Neural progenitor cell (in vitro differentiated cells): ENCODE results near the gene ANKS3. TPM values are rescaled to one million over a fixed set of nuclear protein-coding genes. Genes with fewer than 3 reads are reported as not detected.

Source experiments
- DNase-seq: peaks from one replicate; pipeline ENCODE4 v3.0.0-alpha.2; 2016; ENCODE audit warnings: low spot score
- H2AFZ ChIP-seq: fragments of 200-600 bp; sonication (generic); replicated peaks from 2 replicates; pipeline ENCODE4 v1.6.1; 2016; ENCODE audit warnings: antibody characterized with exemption
- H3F3A ChIP-seq: fragments of 200-600 bp; sonication (generic); 2 replicates; pipeline ENCODE4 v1.6.1; 2016; ENCODE audit warnings: antibody characterized with exemption, low read depth
- H3K27ac ChIP-seq: fragments of 200-600 bp; sonication (generic); 2 replicates; pipeline ENCODE4 v1.5.1; 2016; ENCODE audit warnings: mild to moderate bottlenecking
- H3K27me3 ChIP-seq: fragments of 200-600 bp; sonication (generic); 2 replicates; pipeline ENCODE4 v1.6.1; 2016; ENCODE audit warnings: mild to moderate bottlenecking, moderate library complexity
- H3K36me3 ChIP-seq: fragments of 200-600 bp; sonication (generic); 2 replicates; pipeline ENCODE4 v1.5.1; 2016
- H3K4me1 ChIP-seq: fragments of 200-600 bp; sonication (generic); 2 replicates; pipeline ENCODE4 v1.6.1; 2016; ENCODE audit warnings: mixed run types
- H3K4me2 ChIP-seq: fragments of 200-600 bp; sonication (generic); 2 replicates; pipeline ENCODE4 v1.6.1; 2016
- H3K4me3 ChIP-seq: fragments of 200-600 bp; sonication (generic); 2 replicates; pipeline ENCODE4 v1.5.1; 2016
- H3K79me2 ChIP-seq: fragments of 200-600 bp; sonication (generic); 2 replicates; pipeline ENCODE4 v1.6.1; 2016; ENCODE audit warnings: low read depth
- H3K9ac ChIP-seq: fragments of 200-600 bp; sonication (generic); 2 replicates; pipeline ENCODE4 v1.6.1; 2016
- H3K9me3 ChIP-seq: fragments of 200-600 bp; sonication (generic); 2 replicates; pipeline ENCODE4 v1.5.1; 2016; ENCODE audit warnings: low read depth
- H4K20me1 ChIP-seq: fragments of 200-600 bp; sonication (generic); 2 replicates; pipeline ENCODE4 v1.6.1; 2016; ENCODE audit warnings: low read depth
- H3K27ac Mint-ChIP-seq: 3 replicates; pipeline ENCODE4 v1.8.0; 2021; ENCODE audit warnings: mixed read lengths
- H3K27me3 Mint-ChIP-seq: 2 replicates; pipeline ENCODE4 v1.8.0; 2022; ENCODE audit warnings: low read depth, mild to moderate bottlenecking, inconsistent platforms, moderate library complexity, mixed read lengths; ENCODE audit not compliant: insufficient read depth
- H3K36me3 Mint-ChIP-seq: 3 replicates; pipeline ENCODE4 v1.8.0; 2021; ENCODE audit warnings: mixed read lengths
- H3K4me1 Mint-ChIP-seq: 3 replicates; pipeline ENCODE4 v1.8.0; 2021; ENCODE audit warnings: mixed read lengths
- H3K4me3 Mint-ChIP-seq: 3 replicates; pipeline ENCODE4 v1.8.0; 2021; ENCODE audit warnings: mild to moderate bottlenecking, moderate library complexity, mixed read lengths
- H3K9me3 Mint-ChIP-seq: 3 replicates; pipeline ENCODE4 v1.8.0; 2020; ENCODE audit warnings: mixed read lengths
- CTCF ChIP-seq: fragments of 200-600 bp; sonication (generic); IDR thresholded peaks from 2 replicates; pipeline ENCODE4 v1.5.1; 2017; ENCODE audit warnings: antibody characterized with exemption, mild to moderate bottlenecking
- EZH2 ChIP-seq: fragments of 200-600 bp; sonication (generic); IDR thresholded peaks from 2 replicates; pipeline ENCODE4 v1.6.1; 2017; ENCODE audit warnings: antibody characterized with exemption, mild to moderate bottlenecking, moderate library complexity
- EZH2phosphoT487 ChIP-seq: fragments of 200-600 bp; sonication (generic); IDR thresholded peaks from 2 replicates; pipeline ENCODE4 v1.6.1; 2017; ENCODE audit warnings: antibody characterized with exemption
- total RNA-seq: library from RNA; depleted of rRNA; stranded (reverse); fragments of >200 nt; gene quantifications from 2 replicates; pipeline ENCODE4 v1.2.3, GENCODE V29; 2015; ENCODE audit warnings: low replicate concordance

ANKS3 gene
- total RNA-seq, 1 donor from 2014 or later, result 20.6 TPM

GRCh38 chr16:4777339-4778049, 43.4 kb upstream of the ANKS3 start:
- Mint-ChIP-seq H3K4me3 (no peak overlapping the region), H3K36me3 (no peaks in the 10 kb centered on the region), H3K27ac (no peak overlapping the region), H3K9me3 (no peaks in the 10 kb centered on the region), H3K4me1 (peaks cover 7% of the 10 kb centered on the region), H3K27me3 (peaks cover 5% of the 10 kb centered on the region)
- Histone ChIP-seq H3K27ac (no peak overlapping the region), H3K36me3 (no peaks in the 10 kb centered on the region), H3K4me3 (no peak overlapping the region), H4K20me1 (no peaks in the 10 kb centered on the region), H3K79me2 (no peaks in the 10 kb centered on the region), H3K9me3 (no peaks in the 10 kb centered on the region), H3F3A (peaks cover 3% of the 10 kb centered on the region), H3K9ac (no peak overlapping the region), H2AFZ (no peak overlapping the region), H3K27me3 (no peaks in the 10 kb centered on the region), H3K4me2 (no peak overlapping the region), H3K4me1 (no peaks in the 10 kb centered on the region)
- TF ChIP-seq EZH2 (no peak), EZH2phosphoT487 (no peak), CTCF (no peak)
- no peak for DNase-seq

GRCh38 chr16:4776141-4776705, 42.2 kb upstream of the ANKS3 start:
- no peak for DNase-seq
- H3K4me1 ChIP-seq, result no peaks in the 10 kb centered on the region
- H3K27ac ChIP-seq, result no peak overlapping the region

GRCh38 chr16:4775005-4775404, 40.9 kb upstream of the ANKS3 start:
- Histone ChIP-seq H3K4me3 (no peak overlapping the region), H3F3A (peaks cover 4% of the 10 kb centered on the region), H2AFZ (no peak overlapping the region), H3K9me3 (no peaks in the 10 kb centered on the region), H3K27ac (no peak overlapping the region), H3K27me3 (no peaks in the 10 kb centered on the region), H3K4me2 (no peak overlapping the region), H3K79me2 (no peaks in the 10 kb centered on the region), H4K20me1 (no peaks in the 10 kb centered on the region), H3K36me3 (no peaks in the 10 kb centered on the region), H3K9ac (no peak overlapping the region), H3K4me1 (no peaks in the 10 kb centered on the region)
- peaks cover 7% of the 10 kb centered on the region for H3K4me1 Mint-ChIP-seq
- no peak for TF ChIP-seq EZH2phosphoT487
- H3K27ac Mint-ChIP-seq, result no peak overlapping the region
- DNase-seq, result no peak
- no peaks in the 10 kb centered on the region for H3K9me3 Mint-ChIP-seq
- H3K27me3 Mint-ChIP-seq, result peaks cover 5% of the 10 kb centered on the region
- no peaks in the 10 kb centered on the region for H3K36me3 Mint-ChIP-seq
- no peak overlapping the region for H3K4me3 Mint-ChIP-seq

More at GRCh38 chr16:4776141-4776705, 42.2 kb upstream of the ANKS3 start:
- H3K4me3 Mint-ChIP-seq, result no peak overlapping the region
- H3K27me3 ChIP-seq, result no peaks in the 10 kb centered on the region
- no peaks in the 10 kb centered on the region for H4K20me1 ChIP-seq
- no peak overlapping the region for H3K4me3 ChIP-seq
- peaks cover 5% of the 10 kb centered on the region for H3K27me3 Mint-ChIP-seq
- no peak overlapping the region for H3K27ac Mint-ChIP-seq
- no peaks in the 10 kb centered on the region for H3K36me3 Mint-ChIP-seq
- no peaks in the 10 kb centered on the region for H3K9me3 Mint-ChIP-seq
- no peak overlapping the region for H3K4me2 ChIP-seq
- no peak overlapping the region for H3K9ac ChIP-seq
- H3F3A ChIP-seq, result peaks cover 3% of the 10 kb centered on the region
- H3K4me1 Mint-ChIP-seq, result peaks cover 7% of the 10 kb centered on the region
- TF ChIP-seq EZH2phosphoT487 (no peak), EZH2 (no peak), CTCF (no peak)
- H3K79me2 ChIP-seq, result no peaks in the 10 kb centered on the region
- no peak overlapping the region for H2AFZ ChIP-seq
- no peaks in the 10 kb centered on the region for H3K36me3 ChIP-seq
- no peaks in the 10 kb centered on the region for H3K9me3 ChIP-seq

- TF ChIP-seq CTCF (no peak), EZH2 (no peak), EZH2phosphoT487 (no peak)
- no peak overlapping the region for H3K4me3 Mint-ChIP-seq
- H3K36me3 Mint-ChIP-seq, result no peaks in the 10 kb centered on the region
- no peaks in the 10 kb centered on the region for H3K36me3 ChIP-seq
- no peaks in the 10 kb centered on the region for H3K9me3 Mint-ChIP-seq
- H3K9me3 ChIP-seq, result no peaks in the 10 kb centered on the region
- H3K27me3 ChIP-seq, result no peaks in the 10 kb centered on the region
- no peaks in the 10 kb centered on the region for H4K20me1 ChIP-seq
- no peak overlapping the region for H3K4me3 ChIP-seq
- peaks cover 21% of the 10 kb centered on the region for H3F3A ChIP-seq
- no peak overlapping the region for H2AFZ ChIP-seq
- no peak overlapping the region for H3K27ac ChIP-seq
- no peaks in the 10 kb centered on the region for H3K4me1 ChIP-seq
- H3K27me3 Mint-ChIP-seq, result peaks cover 5% of the 10 kb centered on the region
- no peak for DNase-seq
- no peak overlapping the region for H3K27ac Mint-ChIP-seq
- no peak overlapping the region for H3K4me2 ChIP-seq
- no peak overlapping the region for H3K9ac ChIP-seq
- H3K79me2 ChIP-seq, result no peaks in the 10 kb centered on the region
- H3K4me1 Mint-ChIP-seq, result peaks cover 22% of the 10 kb centered on the region
Observed at GRCh38 chr16:4772351-4772750, 38.3 kb upstream of the ANKS3 start.
